ENCODE results near the gene DES.
A peak's percentile ranks its signal among the peaks of the same experiment; 100 is the strongest.
"Not testable (repeated sequence)": the region's sequence is repeated elsewhere in the genome, so short reads cannot be mapped to it uniquely, and the experiment has no call there.

Gene DES

DNA sequence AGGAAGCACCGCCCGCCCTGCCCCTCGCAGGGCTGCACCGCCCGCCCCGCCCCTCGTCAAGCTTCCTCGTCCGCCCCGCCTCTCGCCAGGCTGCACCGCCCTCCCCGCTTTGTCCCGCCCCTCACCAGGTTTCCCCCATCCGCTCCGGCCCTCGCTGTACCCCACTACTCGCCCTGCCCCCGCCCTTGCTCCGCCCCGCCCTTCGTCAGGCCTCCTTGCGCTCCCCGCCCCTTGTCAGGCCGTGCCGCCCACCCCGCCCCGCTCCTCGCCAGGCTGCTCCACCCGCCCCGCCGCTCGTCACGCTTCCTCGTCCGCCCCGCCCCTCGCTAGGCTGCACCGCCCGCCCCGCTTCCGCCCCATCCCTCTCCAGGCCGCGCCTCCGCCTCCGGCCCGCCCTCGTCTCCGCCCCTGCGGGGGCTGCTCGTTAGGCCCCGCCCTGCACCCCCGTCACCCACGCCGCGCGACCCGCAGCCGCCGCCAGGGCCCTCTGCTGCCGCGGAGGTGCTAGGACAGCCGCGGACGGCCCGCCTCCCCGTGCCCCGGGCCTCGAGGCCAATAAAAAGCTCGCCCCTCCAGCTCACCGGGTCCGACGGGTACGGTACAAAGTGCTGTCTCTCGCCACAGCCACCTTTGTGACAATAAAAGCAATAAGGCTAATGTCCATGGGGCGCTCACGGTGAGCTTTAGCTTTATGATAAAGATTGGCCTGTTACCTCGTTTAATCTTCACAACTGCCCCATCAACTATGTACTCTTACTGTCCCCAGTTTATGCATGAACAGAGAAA, 29.9 kb upstream of the DES start:
- DNase-seq (ENCODE audit: low spot score): peak; percentile 99
- in situ Hi-C loops (cut with MboI; ENCODE audit: low pct_unique_long_range_greater_than_20kb, low sequenced_read_pairs, unreplicated experiment): no loop called here
- peak; percentile 78 for TF ChIP-seq CTCF (IDR thresholded peaks at IDR 0.05; ENCODE audit: extremely low read depth, insufficient read depth, missing control alignments)

DNA sequence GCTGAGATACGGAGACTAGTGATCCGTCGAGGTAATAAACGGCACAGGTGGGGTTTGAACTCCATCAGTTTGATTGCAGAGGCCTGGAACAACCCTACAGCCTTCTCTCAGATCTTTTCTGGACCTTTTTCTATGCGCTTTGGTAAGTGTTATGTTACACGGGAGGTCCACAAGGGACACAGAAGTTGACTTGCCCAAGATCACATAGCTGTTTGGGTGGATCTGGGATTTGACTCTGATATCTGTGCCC, 29.3 kb upstream of the DES start:
- TF ChIP-seq CTCF (IDR thresholded peaks at IDR 0.05; ENCODE audit: extremely low read depth, insufficient read depth, missing control alignments): no peak
- no peak for DNase-seq (ENCODE audit: low spot score)
- in situ Hi-C loops (cut with MboI; ENCODE audit: low pct_unique_long_range_greater_than_20kb, low sequenced_read_pairs, unreplicated experiment): no loop called here

GRCh38 chr2:219392754-219393153, 25.4 kb upstream of the DES start:
- no peak for DNase-seq (ENCODE audit: low spot score)
- TF ChIP-seq CTCF (IDR thresholded peaks at IDR 0.05; ENCODE audit: extremely low read depth, insufficient read depth, missing control alignments): no peak
- in situ Hi-C loops (cut with MboI; ENCODE audit: low pct_unique_long_range_greater_than_20kb, low sequenced_read_pairs, unreplicated experiment): no loop called here

DNA sequence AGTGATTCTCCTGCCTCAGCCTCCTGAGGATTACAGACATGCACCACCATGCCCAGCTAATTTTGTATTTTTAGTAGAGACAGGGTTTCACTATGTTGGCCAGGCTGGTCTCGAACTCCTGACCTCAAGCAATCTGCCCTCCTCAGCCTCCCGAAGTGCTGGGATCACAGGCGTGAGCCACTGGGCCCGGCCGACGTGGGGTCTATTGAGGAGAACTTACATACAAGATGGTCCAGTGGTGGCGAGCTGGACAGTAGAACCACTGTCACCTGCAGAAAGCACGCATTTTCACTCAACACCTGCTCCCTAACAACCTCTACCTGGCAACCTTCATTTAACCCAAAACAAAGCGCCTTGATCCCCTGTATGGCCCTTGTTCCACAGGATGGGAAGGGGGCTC, 23.1 kb upstream of the DES start:
- DNase-seq (ENCODE audit: low spot score); in situ Hi-C loops (cut with MboI; ENCODE audit: low pct_unique_long_range_greater_than_20kb, low sequenced_read_pairs, unreplicated experiment): not testable (repeated sequence)

DNA sequence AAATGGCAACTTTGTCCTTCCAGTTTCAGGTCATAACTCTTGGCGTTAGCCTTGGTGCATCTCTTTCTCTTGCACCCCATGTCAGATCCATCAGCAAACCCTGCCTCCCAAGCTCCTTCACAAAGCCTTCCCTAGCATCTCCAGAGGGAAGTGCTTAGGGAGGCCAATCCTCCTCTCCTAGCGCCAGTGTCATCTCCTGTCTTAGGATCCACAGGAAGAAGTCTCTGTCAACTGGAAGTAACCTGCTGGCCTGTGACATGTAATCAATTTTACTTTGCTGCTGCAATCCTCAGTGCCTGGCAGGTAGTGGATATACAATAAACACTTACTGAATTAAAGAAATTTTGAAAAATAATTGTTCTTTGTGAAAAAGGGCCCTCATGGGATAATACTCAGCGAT, 22.6 kb upstream of the DES start:
- in situ Hi-C loops (cut with MboI; ENCODE audit: low pct_unique_long_range_greater_than_20kb, low sequenced_read_pairs, unreplicated experiment): no loop called here
- TF ChIP-seq CTCF (IDR thresholded peaks at IDR 0.05; ENCODE audit: extremely low read depth, insufficient read depth, missing control alignments): no peak

DNA sequence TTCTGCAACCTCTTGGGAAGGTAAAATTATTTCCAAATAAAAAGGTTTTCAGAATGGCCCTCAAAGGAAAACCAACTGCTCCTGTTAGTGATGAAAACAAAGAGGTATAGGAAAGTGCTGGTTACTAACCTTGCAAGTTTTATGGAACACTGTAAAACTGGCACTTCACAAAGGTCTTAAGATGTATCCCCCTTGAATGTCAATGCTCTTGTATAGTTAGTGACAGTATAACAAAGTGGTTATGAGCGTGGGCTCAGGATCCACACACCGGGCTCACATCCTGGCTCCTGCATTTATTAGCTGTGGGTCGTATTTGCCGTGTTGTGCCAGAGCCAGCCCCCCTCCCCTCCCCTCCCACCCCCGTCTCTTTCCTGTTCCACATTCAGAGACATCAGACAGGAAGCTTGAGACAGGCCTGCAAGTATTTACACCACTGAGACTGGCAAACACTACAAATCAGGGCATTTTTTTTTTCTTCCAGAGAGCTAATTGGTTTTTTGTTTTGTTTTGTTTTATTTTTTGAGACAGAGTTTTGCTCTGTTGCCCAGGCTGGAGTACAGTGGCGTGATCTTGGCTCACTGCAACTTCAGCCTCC, 21.2 kb upstream of the DES start:
- no peak for DNase-seq (ENCODE audit: low spot score)
- TF ChIP-seq CTCF (IDR thresholded peaks at IDR 0.05; ENCODE audit: extremely low read depth, insufficient read depth, missing control alignments): no peak
- in situ Hi-C loops (cut with MboI; ENCODE audit: low pct_unique_long_range_greater_than_20kb, low sequenced_read_pairs, unreplicated experiment): no loop called here

More for the DNA sequence above, 22.6 kb upstream of the DES start:
- no peak for DNase-seq (ENCODE audit: low spot score)

GRCh38 chr2:219398721-219399363, 19.3 kb upstream of the DES start:
- DNase-seq (ENCODE audit: low spot score): no peak
- in situ Hi-C loops (cut with MboI; ENCODE audit: low pct_unique_long_range_greater_than_20kb, low sequenced_read_pairs, unreplicated experiment): no loop called here
- no peak for TF ChIP-seq CTCF (IDR thresholded peaks at IDR 0.05; ENCODE audit: extremely low read depth, insufficient read depth, missing control alignments)
